Mesenchymal stem cell (in vitro differentiated cells and primary cell): Measurements from ENCODE around the gene SIX4.
A peak's percentile ranks its signal among the peaks of the same experiment; 100 is the strongest.

Source experiments
- DNase-seq: peaks from one replicate; pipeline ENCODE4 v3.0.0-alpha.2; 2013
- H2AFZ ChIP-seq: one replicate; pipeline ENCODE4 v1.6.1; 2013; ENCODE audit warnings: low read depth, mild to moderate bottlenecking, control low read depth, inconsistent platforms, low read length, moderate library complexity
- H2AK5ac ChIP-seq: 2 replicates; pipeline ENCODE4 v1.6.1; 2013; ENCODE audit warnings: low read length, moderate library complexity, mild to moderate bottlenecking, inconsistent platforms; ENCODE audit not compliant: severe bottlenecking
- H2BK120ac ChIP-seq: one replicate; pipeline ENCODE4 v1.6.1; 2013; ENCODE audit warnings: low read depth, mild to moderate bottlenecking, inconsistent platforms, low read length, moderate library complexity
- H2BK12ac ChIP-seq, 2 experiments: one replicate each; pipeline ENCODE4 v1.6.1; 2013; ENCODE audit warnings: inconsistent platforms in 2 of 2, low read length in 2 of 2, mild to moderate bottlenecking in 2 of 2, moderate library complexity in 2 of 2, control low read depth in 1 of 2
- H2BK15ac ChIP-seq: one replicate; pipeline ENCODE4 v1.6.1; 2013; ENCODE audit warnings: mild to moderate bottlenecking, low read depth, inconsistent platforms; ENCODE audit not compliant: poor library complexity, severe bottlenecking
- H2BK5ac ChIP-seq: 2 replicates; pipeline ENCODE4 v1.6.1; 2013; ENCODE audit warnings: low read depth, mild to moderate bottlenecking, low read length, control low read depth, inconsistent platforms; ENCODE audit not compliant: poor library complexity, severe bottlenecking
- H3K14ac ChIP-seq, 2 experiments: one replicate each; pipeline ENCODE4 v1.6.1; 2013; ENCODE audit warnings: inconsistent platforms in 2 of 2, low read length in 2 of 2, control low read depth in 1 of 2, mild to moderate bottlenecking in 1 of 2, moderate library complexity in 1 of 2
- H3K18ac ChIP-seq, 2 experiments: one replicate each; pipeline ENCODE4 v1.6.1; 2013; ENCODE audit warnings: inconsistent platforms in 2 of 2, low read length in 2 of 2, control low read depth in 1 of 2, low read depth in 1 of 2, mild to moderate bottlenecking in 1 of 2
- H3K23ac ChIP-seq, 2 experiments: one replicate each; pipeline ENCODE4 v1.6.1; 2013; ENCODE audit warnings: inconsistent platforms in 2 of 2, low read length in 2 of 2, mild to moderate bottlenecking in 2 of 2, moderate library complexity in 2 of 2, control low read depth in 1 of 2
- H3K27ac ChIP-seq: 2 replicates; pipeline ENCODE4 v1.5.1; 2013; ENCODE audit warnings: mild to moderate bottlenecking, moderate library complexity, low read length, control low read depth, inconsistent platforms; ENCODE audit not compliant: poor library complexity, severe bottlenecking
- H3K27me3 ChIP-seq, 2 experiments: 2 replicates each; pipeline versions ENCODE4 v1.6.1 to v1.7.0; 2013; ENCODE audit warnings: low read length in 2 of 2, mild to moderate bottlenecking in 2 of 2, moderate library complexity in 2 of 2, control low read depth in 1 of 2, inconsistent platforms in 1 of 2; ENCODE audit not compliant: control insufficient read depth in 1 of 2, insufficient read depth in 1 of 2
- H3K36me3 ChIP-seq, 2 experiments: 2 replicates each; pipeline versions ENCODE4 v1.6.1 to v1.7.0; 2013; ENCODE audit warnings: low read length in 2 of 2, control low read depth in 1 of 2, inconsistent platforms in 1 of 2, low read depth in 1 of 2, mild to moderate bottlenecking in 1 of 2; ENCODE audit not compliant: insufficient read depth in 2 of 2, control insufficient read depth in 1 of 2
- H3K4ac ChIP-seq, 2 experiments: one replicate each; pipeline ENCODE4 v1.6.1; 2013; ENCODE audit warnings: inconsistent platforms in 2 of 2, low read length in 2 of 2, mild to moderate bottlenecking in 2 of 2, moderate library complexity in 2 of 2, control low read depth in 1 of 2, low read depth in 1 of 2
- H3K4me1 ChIP-seq: 2 replicates; pipeline ENCODE4 v1.6.1; 2013; ENCODE audit warnings: low read depth, low read length, control low read depth; ENCODE audit not compliant: control insufficient read depth, insufficient read depth
- H3K4me2 ChIP-seq: 2 replicates; pipeline ENCODE4 v1.6.1; 2013; ENCODE audit warnings: low read length, mild to moderate bottlenecking, inconsistent platforms; ENCODE audit not compliant: poor library complexity, severe bottlenecking
- H3K4me3 ChIP-seq, 2 experiments: 2 replicates each; pipeline versions ENCODE4 v1.5.1 to v1.7.0; 2013; ENCODE audit warnings: low read length in 2 of 2, mild to moderate bottlenecking in 2 of 2, control low read depth in 1 of 2, low read depth in 1 of 2; ENCODE audit not compliant: insufficient read depth in 1 of 2
- H3K79me1 ChIP-seq: replicated peaks from 2 replicates; pipeline ENCODE4 v1.6.1; 2013; ENCODE audit warnings: mild to moderate bottlenecking, control low read depth, low read length, inconsistent platforms; ENCODE audit not compliant: poor library complexity, severe bottlenecking
- H3K9ac ChIP-seq: 2 replicates; pipeline ENCODE4 v1.7.0; 2013; ENCODE audit warnings: mild to moderate bottlenecking, low read length, moderate library complexity
- H3K9me3 ChIP-seq: 2 replicates; pipeline ENCODE4 v1.7.0; 2013; ENCODE audit warnings: mild to moderate bottlenecking, low read length; ENCODE audit not compliant: control insufficient read depth
- H4K8ac ChIP-seq: one replicate; pipeline ENCODE4 v1.6.1; 2013; ENCODE audit warnings: inconsistent platforms, mild to moderate bottlenecking, low read length, moderate library complexity
- H4K91ac ChIP-seq: one replicate; pipeline ENCODE4 v1.6.1; 2013; ENCODE audit warnings: mild to moderate bottlenecking, low read length, inconsistent platforms
- WGBS: methylation state at CpG from one replicate; pipeline ENCODE4 v1.1.7; 2013; ENCODE audit warnings: mixed read lengths; 5-methylcytosine and 5-hydroxymethylcytosine counted together

SIX4 gene

DNA sequence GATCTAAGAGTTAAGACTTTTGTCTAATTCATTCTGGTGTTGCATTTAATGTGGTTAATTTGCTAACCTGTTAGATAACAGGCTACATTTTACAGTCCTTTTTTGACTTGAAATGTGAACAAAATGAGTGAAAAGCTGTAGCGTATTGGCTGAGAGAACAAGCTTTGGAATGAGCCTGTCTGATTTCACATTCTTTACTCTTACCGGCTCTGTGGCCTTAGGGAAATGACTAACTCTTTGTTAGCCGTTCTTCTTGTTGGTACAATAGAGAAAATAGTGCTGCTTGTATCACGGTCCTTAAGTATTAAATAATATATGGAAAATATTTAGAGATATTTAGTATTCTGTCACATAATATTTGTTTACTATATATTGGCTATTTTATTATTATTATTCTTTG lies 12.3 kb upstream of the SIX4 start:
- Histone ChIP-seq H2AFZ (no peak overlapping the region), H4K91ac (no peak overlapping the region), H4K8ac (no peak overlapping the region), H3K18ac (no peak overlapping the region), H3K4me2 (no peak overlapping the region), H2BK120ac (no peak overlapping the region), H2BK12ac (no peak overlapping the region), H3K4me1 (no peaks in the 10 kb centered on the region), H3K4me3 (peak overlapping the region in 1 of 2 experiments; percentile 93), H3K36me3 (no peaks in the 10 kb centered on the region), H2AK5ac (no peak overlapping the region), H3K79me1 (no peaks in the 10 kb centered on the region), H2BK5ac (no peak overlapping the region), H3K27ac (no peak overlapping the region), H3K9me3 (no peaks in the 10 kb centered on the region), H3K23ac (no peak overlapping the region), H3K27me3 (peaks cover 0 to 6% of the 10 kb centered on the region in 2 experiments), H3K9ac (peak overlapping the region; percentile 93), H2BK15ac (no peak overlapping the region), H3K14ac (no peak overlapping the region), H3K4ac (no peak overlapping the region)
- peak; percentile 44 for DNase-seq
- 56% methylated on average over 2 of the region's 4 CpGs for WGBS

DNA sequence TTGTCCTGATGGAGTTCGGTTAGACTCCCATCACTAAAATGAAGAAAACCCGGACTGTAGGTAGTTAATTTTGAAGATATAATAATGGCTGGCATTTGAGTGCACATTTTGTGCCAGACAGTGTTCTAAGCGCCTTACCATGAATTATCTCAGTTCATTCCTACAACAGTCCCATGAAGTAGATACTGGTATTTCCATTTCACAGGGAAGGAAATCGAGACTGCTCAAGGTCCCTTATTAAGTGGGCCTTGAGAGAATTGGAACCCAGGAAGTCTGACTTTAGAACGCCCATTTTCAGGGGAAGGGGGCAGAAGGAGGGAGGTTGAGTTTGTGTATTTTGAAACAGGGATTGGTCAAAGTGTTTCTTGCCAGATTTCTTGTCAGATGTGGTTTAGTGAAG lies 11.3 kb upstream of the SIX4 start:
- H3K4ac ChIP-seq: no peak overlapping the region
- H2BK120ac ChIP-seq: no peak overlapping the region
- peaks cover 0 to 6% of the 10 kb centered on the region in 2 experiments for H3K27me3 ChIP-seq
- no peaks in the 10 kb centered on the region for H3K4me1 ChIP-seq
- no peak overlapping the region for H2BK15ac ChIP-seq
- no peak overlapping the region for H4K8ac ChIP-seq
- no peaks in the 10 kb centered on the region for H3K36me3 ChIP-seq
- H3K9me3 ChIP-seq: no peaks in the 10 kb centered on the region
- H3K14ac ChIP-seq: no peak overlapping the region
- no peak overlapping the region for H2BK12ac ChIP-seq
- H3K18ac ChIP-seq: no peak overlapping the region
- no peak overlapping the region for H3K27ac ChIP-seq
- H2AFZ ChIP-seq: no peak overlapping the region
- no peak overlapping the region for H3K23ac ChIP-seq
- no peaks in the 10 kb centered on the region for H3K79me1 ChIP-seq
- H3K4me3 ChIP-seq: peak overlapping the region in 1 of 2 experiments; percentile 93
- WGBS: 62% methylated on average over 4 of the region's 5 CpGs
- no peak overlapping the region for H2AK5ac ChIP-seq
- H2BK5ac ChIP-seq: no peak overlapping the region
- DNase-seq: no peak
- H3K4me2 ChIP-seq: peak overlapping the region; percentile 45
- no peak overlapping the region for H4K91ac ChIP-seq
- peak overlapping the region; percentile 93 for H3K9ac ChIP-seq

DNA sequence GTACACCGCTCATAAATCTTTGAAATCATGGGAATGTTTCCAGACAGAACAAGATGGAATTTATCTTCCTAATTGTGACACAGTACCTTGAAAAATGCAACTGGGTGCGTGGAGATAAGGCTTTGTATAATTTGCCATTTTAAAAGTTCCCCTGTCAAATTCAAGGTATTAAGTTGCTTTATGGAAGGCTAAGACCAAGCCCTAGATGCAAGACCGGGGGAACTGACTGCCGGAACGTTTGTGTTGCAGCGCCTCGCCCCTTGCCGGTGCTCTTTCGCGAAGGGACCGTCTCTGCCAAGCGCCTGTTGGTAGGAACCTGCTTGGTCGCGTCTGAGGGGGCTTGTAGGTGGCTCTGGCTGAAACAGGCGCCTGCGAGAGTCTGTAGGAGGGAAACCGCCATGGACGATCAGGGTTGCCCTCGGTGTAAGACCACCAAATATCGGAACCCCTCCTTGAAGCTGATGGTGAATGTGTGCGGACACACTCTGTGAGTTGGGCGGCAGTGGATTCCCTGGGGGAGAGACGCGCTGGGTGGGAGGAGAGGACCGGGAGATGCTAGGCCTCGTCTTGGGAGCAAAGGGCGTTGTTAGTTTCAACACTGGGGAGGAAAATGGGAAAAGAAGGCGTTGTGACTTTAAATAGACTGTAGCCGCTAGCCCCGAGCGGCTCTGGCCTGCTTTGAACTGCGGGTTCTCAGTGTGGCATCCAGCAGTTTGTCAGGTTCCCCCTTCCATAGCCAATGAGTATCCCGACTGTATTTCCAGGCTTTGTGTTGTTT lies 10.5 kb upstream of the SIX4 start, which contains the start of gene MNAT1:
MNAT1 (plus strand) TSS at position 297 of the 778 bp plus-strand sequence; CDS start at position 399, 102 bp downstream.
- Histone ChIP-seq H3K9me3 (no peaks in the 10 kb centered on the region), H2BK120ac (no peak within 1 kb of the TSS), H3K9ac (peak within 1 kb of the TSS; percentile 93), H2BK5ac (no peak within 1 kb of the TSS), H4K91ac (no peak within 1 kb of the TSS), H3K79me1 (peaks cover 2% of the 10 kb centered on the region), H2AFZ (peak within 1 kb of the TSS; percentile 99), H3K36me3 (no peaks in the 10 kb centered on the region), H3K4ac (peak within 1 kb of the TSS in 1 of 2 experiments; percentile 73), H3K4me1 (no peaks in the 10 kb centered on the region), H3K14ac (peak within 1 kb of the TSS in 1 of 2 experiments; percentile 97), H2AK5ac (no peak within 1 kb of the TSS), H2BK15ac (no peak within 1 kb of the TSS), H3K27me3 (peaks cover 3 to 6% of the 10 kb centered on the region in 2 experiments), H4K8ac (peak within 1 kb of the TSS; percentile 86), H3K23ac (peak within 1 kb of the TSS in 1 of 2 experiments; percentile 93), H3K4me3 (peak within 1 kb of the TSS; percentile 72 to 93), H2BK12ac (peak within 1 kb of the TSS in 1 of 2 experiments; percentile 72), H3K4me2 (peak within 1 kb of the TSS; percentile 49), H3K18ac (peak within 1 kb of the TSS in 1 of 2 experiments; percentile 91), H3K27ac (peak within 1 kb of the TSS; percentile 58)
- DNase-seq: peak; percentile 84
- 3% methylated on average over 33 of the region's 33 CpGs for WGBS

DNA sequence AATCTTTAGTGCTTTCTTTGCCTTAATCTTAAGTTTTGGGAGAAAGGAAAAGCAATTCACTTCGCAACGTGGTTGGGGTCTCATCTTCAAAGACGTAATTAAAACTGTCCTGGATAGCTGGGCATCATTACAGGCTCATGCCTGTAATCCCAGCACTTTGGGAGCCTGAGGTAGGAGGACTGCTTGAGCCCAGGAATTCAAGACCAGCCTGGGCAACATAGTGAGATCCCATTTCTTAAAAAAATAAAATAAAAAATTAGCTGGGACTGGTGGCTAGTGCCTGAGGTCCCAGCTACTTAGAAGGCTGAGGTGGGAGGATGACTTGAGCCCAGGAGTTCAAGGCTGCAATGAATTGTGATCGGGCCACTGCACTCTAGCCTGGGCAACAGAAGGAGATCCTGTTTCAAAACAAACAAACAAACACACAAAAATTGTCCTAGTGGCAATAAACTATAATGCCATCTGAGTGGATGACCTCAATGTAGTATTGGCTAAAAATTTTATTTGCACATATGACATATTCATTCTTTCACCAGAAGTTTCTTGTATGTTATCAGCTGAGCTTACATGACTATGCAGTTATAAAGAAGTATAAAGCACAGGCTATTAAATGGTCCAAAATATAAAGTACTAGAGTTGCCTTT lies 8.8 kb upstream of the SIX4 start:
- Histone ChIP-seq H4K8ac (no peak overlapping the region), H3K4me3 (no peak overlapping the region), H3K18ac (no peak overlapping the region), H3K27ac (no peak overlapping the region), H2BK120ac (no peak overlapping the region), H3K9ac (no peak overlapping the region), H3K27me3 (peaks cover 4 to 6% of the 10 kb centered on the region in 2 experiments), H3K36me3 (no peaks in the 10 kb centered on the region), H3K79me1 (peaks cover 2% of the 10 kb centered on the region), H2BK15ac (no peak overlapping the region), H3K14ac (no peak overlapping the region), H2BK12ac (no peak overlapping the region), H3K4me2 (no peak overlapping the region), H2BK5ac (no peak overlapping the region), H2AFZ (no peak overlapping the region), H2AK5ac (no peak overlapping the region), H3K4me1 (no peaks in the 10 kb centered on the region), H3K23ac (no peak overlapping the region), H4K91ac (no peak overlapping the region), H3K9me3 (no peaks in the 10 kb centered on the region), H3K4ac (no peak overlapping the region)
- 73% methylated on average over 3 of the region's 4 CpGs for WGBS
- no peak for DNase-seq
